Hepatocyte (in vitro differentiated cells): ENCODE results near the gene EYS.

Experiments
- EZH2 ChIP-seq: fragments of 200-600 bp; sonication (generic); IDR thresholded peaks from 2 replicates; pipeline ENCODE4 v1.6.1; 2016; ENCODE audit warnings: antibody characterized with exemption, mild to moderate bottlenecking, borderline replicate concordance
- TF ChIP-seq, protein P1 (sequence below): fragments of 200-600 bp; sonication (generic); IDR thresholded peaks from 2 replicates; pipeline ENCODE4 v1.5.1; 2016; ENCODE audit warnings: antibody characterized with exemption, mild to moderate bottlenecking; ENCODE audit not compliant: poor library complexity

DNA sequence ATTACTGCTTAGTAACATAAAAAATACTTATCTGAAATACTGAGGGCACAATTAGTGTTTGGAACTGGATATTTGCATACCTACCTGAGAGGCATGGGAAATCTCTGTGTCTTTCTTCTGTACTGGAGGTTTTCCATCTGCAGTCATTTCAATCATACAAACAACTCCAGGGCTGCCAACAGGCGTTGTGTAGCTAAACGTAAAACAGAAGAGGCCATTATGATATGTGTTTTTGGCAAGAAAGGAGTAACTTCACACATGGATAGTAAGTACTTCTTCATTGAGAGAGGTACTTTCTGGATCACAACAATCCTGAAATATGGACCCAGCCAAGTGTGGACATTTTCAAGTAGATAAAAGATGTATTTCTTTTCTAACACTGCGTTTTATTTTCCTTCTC is 1708.0 kb downstream of the EYS start:
- TF ChIP-seq, protein P1, sequence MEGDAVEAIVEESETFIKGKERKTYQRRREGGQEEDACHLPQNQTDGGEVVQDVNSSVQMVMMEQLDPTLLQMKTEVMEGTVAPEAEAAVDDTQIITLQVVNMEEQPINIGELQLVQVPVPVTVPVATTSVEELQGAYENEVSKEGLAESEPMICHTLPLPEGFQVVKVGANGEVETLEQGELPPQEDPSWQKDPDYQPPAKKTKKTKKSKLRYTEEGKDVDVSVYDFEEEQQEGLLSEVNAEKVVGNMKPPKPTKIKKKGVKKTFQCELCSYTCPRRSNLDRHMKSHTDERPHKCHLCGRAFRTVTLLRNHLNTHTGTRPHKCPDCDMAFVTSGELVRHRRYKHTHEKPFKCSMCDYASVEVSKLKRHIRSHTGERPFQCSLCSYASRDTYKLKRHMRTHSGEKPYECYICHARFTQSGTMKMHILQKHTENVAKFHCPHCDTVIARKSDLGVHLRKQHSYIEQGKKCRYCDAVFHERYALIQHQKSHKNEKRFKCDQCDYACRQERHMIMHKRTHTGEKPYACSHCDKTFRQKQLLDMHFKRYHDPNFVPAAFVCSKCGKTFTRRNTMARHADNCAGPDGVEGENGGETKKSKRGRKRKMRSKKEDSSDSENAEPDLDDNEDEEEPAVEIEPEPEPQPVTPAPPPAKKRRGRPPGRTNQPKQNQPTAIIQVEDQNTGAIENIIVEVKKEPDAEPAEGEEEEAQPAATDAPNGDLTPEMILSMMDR = no peak
- no peak for TF ChIP-seq EZH2
